Activated CD8-positive, alpha-beta memory T cell treated with anti-CD3 and anti-CD28 coated beads for 24 hours (primary cell): ENCODE data around the gene NKX2-4.
"Not testable (repeated sequence)": the region's sequence is repeated elsewhere in the genome, so short reads cannot be mapped to it uniquely, and the experiment has no call there.

Source experiments
- DNase-seq: peaks from one replicate; pipeline ENCODE4 v3.0.0-alpha.2; 2020

Gene NKX2-4

GRCh38 chr20:21393816-21394519 is 3.4 kb downstream of the NKX2-4 start:
- DNase-seq = no peak

DNA sequence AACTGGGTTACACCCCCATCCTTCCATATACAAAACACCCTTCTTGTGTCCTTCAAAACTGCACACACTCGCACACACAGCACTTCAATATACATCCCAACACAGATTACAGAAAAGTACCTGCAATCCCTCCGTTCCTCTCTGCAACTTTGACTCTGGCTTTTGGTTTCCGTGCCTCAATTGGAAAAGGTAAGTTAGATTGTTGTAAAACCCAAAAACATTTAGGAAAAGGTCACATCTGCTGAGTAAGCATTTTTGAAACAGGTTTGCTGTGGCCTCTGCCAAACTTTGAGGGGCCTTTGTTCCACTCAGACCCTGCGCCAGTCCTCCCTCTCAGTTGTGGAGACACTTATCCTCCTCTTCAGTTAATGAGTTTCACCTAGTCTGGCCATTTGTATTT is 4.2 kb downstream of the NKX2-4 start:
- DNase-seq = no peak

GRCh38 chr20:21391972-21392352 is 5.4 kb downstream of the NKX2-4 start:
- DNase-seq = no peak

- no peak for DNase-seq
Measured at GRCh38 chr20:21391185-21391971, 5.9 kb downstream of the NKX2-4 start.

- DNase-seq = no peak
Measured at GRCh38 chr20:21390768-21391167, 6.6 kb downstream of the NKX2-4 start.

- DNase-seq = no peak
Measured at GRCh38 chr20:21389368-21389767, 8.0 kb downstream of the NKX2-4 start.

DNA sequence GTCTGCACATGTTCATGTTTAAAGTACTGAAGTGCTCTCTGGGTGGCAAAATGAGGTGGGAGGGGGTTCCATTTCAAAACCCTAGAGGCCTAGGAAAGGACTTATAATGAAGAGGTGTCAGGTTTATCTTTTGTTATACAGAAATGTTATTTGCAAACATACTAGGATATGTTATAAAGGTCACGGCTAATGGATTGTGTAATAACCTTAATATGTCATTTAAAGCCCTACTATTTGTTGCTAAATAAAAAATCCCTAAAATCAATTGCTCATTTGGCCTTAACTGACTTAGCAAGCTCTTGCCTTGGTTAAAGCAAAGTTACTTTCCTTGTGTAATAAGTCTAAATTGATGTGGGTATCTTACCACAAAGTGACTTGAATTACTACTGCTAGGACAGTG is 8.8 kb downstream of the NKX2-4 start:
- no peak for DNase-seq

GRCh38 chr20:21387528-21387927 is 9.8 kb downstream of the NKX2-4 start:
- no peak for DNase-seq

DNA sequence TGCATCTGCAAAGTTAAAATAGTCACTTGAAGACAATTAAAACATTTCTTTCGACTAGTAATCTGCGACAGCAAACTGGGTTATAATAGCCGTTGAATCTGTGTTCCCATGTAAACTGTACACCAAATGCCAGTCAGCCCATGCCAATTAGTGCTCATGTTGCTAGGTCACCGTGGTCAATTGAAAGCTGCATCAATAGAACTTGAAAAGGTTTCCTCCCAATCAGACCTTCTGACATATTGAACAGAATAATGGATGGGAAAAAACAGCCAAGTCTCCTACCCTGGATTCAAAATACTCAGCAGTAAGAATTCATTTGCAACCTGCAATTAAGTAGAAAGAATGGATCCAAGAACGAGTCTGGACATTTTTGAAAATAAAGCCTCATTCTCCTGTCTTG is 11.2 kb downstream of the NKX2-4 start:
- DNase-seq = no peak

DNA sequence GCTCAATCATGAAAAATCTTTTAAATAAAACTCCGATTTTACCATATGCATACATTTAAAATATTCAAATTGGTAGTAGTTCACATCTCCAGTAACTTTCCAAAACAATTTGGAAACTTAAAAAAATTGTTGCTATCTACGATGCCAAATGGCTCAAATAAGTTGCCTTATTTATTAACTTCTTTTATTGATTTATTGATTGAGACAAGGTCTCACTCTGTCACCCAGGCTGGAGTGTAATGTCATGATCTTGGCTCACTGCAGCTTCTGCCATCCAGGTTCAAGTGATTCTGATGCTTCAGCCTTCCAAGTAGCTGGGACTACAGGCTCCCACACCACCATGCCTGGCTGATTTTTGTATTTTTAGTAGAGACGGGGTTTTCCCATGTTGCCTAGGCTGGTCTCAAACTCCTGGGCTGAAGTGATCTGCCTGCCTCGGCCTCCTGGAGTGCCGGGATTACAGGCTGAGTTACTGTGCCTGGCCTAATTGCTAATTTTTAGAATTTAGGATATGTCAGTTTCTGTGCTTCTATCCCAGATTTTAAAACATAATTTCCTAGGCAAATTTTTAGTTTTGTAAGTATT is 12.9 kb downstream of the NKX2-4 start:
- no peak for DNase-seq

GRCh38 chr20:21381619-21382018 is 15.7 kb downstream of the NKX2-4 start:
- DNase-seq = no peak

DNA sequence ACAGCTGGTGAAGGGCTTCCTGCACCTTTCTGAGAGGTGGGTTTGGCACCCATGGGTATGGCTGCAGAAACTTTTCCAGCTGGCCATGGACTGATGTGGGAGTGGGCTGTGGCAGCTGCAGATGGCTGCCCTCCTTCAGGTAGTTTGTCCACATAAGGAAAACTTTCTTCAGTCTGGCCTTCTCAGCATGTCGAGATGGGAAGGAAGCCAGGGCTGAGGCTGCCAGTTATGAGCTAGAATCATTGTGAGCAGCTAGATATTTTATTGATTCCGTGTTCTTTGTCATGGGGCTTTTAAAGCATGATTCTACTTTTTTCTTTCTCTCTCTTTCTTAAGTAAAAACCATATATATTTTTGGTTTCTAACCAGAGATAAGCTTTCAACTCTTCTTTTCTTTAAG is 16.6 kb downstream of the NKX2-4 start:
- DNase-seq = no peak

DNA sequence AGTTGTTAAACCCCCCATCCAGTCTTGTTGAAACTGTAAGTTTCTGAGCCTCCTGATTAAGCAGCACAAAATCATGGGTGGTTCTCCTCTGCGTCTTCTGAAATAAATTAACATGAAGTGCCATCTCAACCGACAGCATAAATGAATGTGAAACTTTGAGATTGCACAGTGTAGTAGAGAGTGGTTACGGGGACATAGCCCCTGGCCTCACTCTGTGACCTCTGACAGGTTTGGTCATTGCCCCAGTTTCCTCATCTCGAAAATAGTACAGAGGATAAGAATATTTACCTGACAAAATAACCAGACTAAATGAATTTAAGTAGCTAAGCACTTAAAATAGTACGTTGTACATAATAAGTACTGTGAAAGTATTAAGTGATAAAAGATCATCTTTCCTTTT is 19.1 kb downstream of the NKX2-4 start:
- DNase-seq = no peak

DNA sequence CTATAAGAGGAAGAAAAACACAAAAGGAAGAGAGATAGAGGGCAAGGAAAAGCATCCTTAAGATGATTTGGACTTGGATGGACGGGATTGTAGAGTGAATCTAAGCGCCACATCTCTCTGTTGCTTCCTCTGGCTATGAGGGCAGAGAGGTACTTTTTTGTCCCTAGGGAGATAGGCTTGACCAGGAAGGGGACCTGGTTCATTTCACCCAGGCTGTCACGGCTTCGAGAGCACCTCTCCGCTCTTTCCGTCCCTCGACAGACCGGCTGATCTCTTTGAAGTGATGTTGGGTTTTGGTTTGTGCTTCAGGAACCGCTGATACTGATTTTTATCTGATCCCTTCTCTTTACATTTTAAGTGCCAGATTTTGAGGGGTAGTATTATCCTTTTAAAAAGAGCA is 19.6 kb downstream of the NKX2-4 start:
- DNase-seq = no peak

GRCh38 chr20:21376626-21377025 is 20.7 kb downstream of the NKX2-4 start:
- no peak for DNase-seq

DNA sequence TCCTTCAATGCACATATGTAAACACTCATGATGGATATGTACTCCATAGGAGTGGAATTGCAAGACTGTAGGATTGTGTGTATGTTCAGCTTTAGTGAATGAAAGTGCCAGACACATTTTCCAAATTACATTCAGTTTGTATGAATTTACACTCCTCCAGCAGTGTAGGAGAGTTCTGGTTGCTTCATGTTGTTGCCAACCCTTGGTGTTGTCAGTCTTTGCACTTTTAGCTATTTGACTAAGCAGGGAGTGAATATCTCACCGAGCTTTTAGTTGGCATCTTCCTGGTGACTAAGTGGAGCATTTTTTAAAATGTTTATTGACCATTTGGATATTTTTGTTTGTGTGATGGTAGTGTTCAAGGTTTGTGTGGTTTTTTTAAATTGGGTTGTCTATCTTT is 23.9 kb downstream of the NKX2-4 start:
- no peak for DNase-seq

DNA sequence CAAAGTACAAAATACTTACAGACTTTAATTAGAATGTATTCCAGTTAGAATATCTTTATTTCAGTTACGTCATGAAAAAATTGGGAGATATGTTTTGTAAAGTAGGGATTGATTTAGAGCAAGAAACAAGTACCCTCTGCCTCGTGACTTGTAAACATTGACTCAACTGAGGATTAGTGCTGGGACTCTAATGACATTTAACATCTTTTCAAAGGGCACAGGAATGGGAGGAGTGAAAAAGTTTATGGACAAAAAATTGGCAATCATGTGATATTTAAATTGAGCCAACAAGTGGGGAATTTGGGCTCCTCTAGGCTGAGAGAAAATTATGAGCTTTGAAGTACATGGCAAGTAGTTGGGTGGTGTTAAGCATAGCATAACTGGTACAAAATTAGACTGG is 25.3 kb downstream of the NKX2-4 start:
- no peak for DNase-seq

DNA sequence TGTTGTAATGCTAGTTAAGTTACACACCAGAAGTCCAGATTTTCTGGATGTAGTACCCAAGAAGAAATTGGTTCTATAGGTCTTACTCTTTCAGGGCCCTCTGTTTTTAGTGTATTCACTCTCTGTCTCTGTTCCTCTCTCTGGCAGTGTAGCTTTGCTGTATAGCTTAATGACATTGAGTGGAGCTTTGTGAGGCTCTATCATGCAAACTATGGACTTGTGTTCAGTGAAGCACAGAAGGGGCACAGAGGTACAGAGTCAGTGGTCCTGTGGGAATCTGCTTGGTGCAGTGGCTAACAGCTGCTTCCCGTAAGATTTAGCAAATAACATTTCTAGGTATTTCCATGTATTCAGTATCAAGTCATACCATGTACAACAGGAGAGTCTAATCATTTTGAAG is 26.1 kb downstream of the NKX2-4 start:
- no peak for DNase-seq

- DNase-seq = no peak
Measured at GRCh38 chr20:21368791-21369190, 28.5 kb downstream of the NKX2-4 start.

DNA sequence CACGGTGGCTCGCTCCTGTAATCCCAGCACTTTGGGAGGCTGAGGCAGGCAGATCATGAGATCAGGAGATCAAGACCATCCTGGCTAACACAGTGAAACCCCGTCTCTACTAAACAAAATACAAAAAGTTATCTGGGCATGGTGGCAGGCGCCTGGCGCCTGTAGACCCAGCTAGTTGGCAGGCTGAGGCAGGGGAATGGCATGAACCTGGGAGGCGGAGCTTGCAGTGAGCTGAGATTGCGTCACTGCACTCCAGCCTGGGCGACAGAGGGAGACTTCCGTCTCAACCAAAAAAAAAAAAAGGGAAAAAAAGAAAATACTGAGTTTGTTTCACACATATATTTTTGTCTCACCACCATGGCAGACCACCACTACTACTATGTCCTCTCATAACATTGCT is 31.1 kb downstream of the NKX2-4 start:
- not testable (repeated sequence) for DNase-seq

DNA sequence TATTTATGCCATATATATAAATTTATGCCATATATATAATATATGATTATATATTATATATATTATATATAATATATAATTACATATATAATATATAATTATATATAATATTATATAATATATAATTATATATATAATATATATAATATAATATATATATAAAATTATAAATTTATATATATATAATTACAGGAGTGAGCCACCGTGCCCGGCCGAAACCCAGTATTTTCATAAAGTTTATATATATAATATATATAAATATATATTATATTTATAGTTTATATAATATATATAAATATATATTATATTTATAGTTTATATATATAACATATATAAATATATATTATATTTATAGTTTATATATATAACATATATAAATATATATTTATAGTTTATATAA is 31.6 kb downstream of the NKX2-4 start:
- DNase-seq = no peak

GRCh38 chr20:21364413-21364812 is 32.9 kb downstream of the NKX2-4 start:
- DNase-seq = no peak

DNA sequence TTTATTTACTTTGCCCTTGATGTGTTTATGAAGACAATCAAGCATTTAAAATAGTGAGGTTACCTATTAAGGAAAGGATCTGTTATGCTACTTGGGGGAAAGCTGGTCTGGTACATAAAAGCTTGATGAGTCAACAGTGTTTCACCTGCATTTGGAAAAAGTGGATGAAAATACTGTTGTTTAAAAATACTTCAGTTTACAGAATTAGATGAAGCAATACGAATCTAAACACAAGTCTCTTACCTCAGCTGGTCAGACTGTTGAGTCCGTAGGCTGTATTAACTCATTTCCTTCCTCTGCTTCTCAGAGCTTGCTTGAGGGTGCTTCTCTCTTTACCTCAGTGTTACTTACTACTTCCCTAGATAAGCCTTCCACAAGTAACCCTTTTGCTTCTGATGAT is 36.1 kb downstream of the NKX2-4 start:
- DNase-seq = no peak

GRCh38 chr20:21360705-21361104 is 36.6 kb downstream of the NKX2-4 start:
- DNase-seq = no peak
